Tibial nerve (tissue), 4 donors: ENCODE results near the gene PSMC5. TPM values are rescaled to one million over a fixed set of nuclear protein-coding genes. Genes with fewer than 3 reads are reported as not detected.

Experiments used
- DNase-seq, 2 donors: peaks; one replicate each; pipeline ENCODE4 v3.0.0-alpha.2; 2019; ENCODE audit warnings: low spot score in 2 of 2
- H3K27ac ChIP-seq, 4 donors: fragments of 200-600 bp; sonication (generic) in 3 of 4; one replicate each; pipeline ENCODE4 v1.5.1; 2017 to 2019; ENCODE audit warnings: mild to moderate bottlenecking in 1 of 4
- H3K27me3 ChIP-seq, 2 donors: fragments of 200-600 bp; sonication (generic) in 1 of 2; one replicate each; pipeline versions ENCODE4 v1.5.1 to v1.6.0; 2017 to 2019
- H3K36me3 ChIP-seq, 3 donors: fragments of 200-600 bp; sonication (generic); one replicate each; pipeline ENCODE4 v1.5.1; 2018 to 2019
- H3K4me1 ChIP-seq, 4 donors: fragments of 200-600 bp; sonication (generic) in 3 of 4; one replicate each; pipeline ENCODE4 v1.5.1; 2017 to 2019
- H3K4me3 ChIP-seq, 4 donors: fragments of 200-600 bp; sonication (generic) in 3 of 4; one replicate each; pipeline ENCODE4 v1.5.1; 2017 to 2019; ENCODE audit warnings: mild to moderate bottlenecking in 1 of 4, moderate library complexity in 1 of 4
- H3K9me3 ChIP-seq, 4 donors: fragments of 200-600 bp; sonication (generic) in 3 of 4; one replicate each; pipeline ENCODE4 v1.5.1; 2017 to 2019
- CTCF ChIP-seq, 5 experiments: fragments of 200-600 bp in 3 of 5; fragments of 450-650 bp in 2 of 5; sonication (generic) in 3 of 5; IDR thresholded peaks; one replicate each; pipeline ENCODE4 v1.5.1; 2016 to 2019; ENCODE audit warnings: antibody characterized with exemption in 5 of 5, mild to moderate bottlenecking in 3 of 5, moderate library complexity in 2 of 5
- EP300 ChIP-seq, 2 donors: sonication (generic); formaldehyde crosslinking; IDR thresholded peaks; one replicate each; pipeline ENCODE4 v1.6.1; 2017; ENCODE audit warnings: antibody characterized with exemption in 2 of 2, mild to moderate bottlenecking in 1 of 2
- POLR2A ChIP-seq, 2 donors: fragments of 450-650 bp; IDR thresholded peaks; one replicate each; pipeline ENCODE4 v1.6.1; 2017; ENCODE audit warnings: antibody characterized with exemption in 2 of 2, mild to moderate bottlenecking in 2 of 2, moderate library complexity in 2 of 2
- WGBS, 2 donors: methylation state at CpG; one replicate each; pipeline ENCODE4 v1.1.5; 2018; 5-methylcytosine and 5-hydroxymethylcytosine counted together
- total RNA-seq, 4 donors: library from RNA; depleted of rRNA; stranded (reverse); fragments of >200 nt; gene quantifications; one replicate each; pipeline ENCODE4 v1.1.0, GENCODE V29; 2016

The PSMC5 gene
- total RNA-seq, 4 donors from 2014 or later, result 62.1 to 116 (median 103) TPM

GRCh38 chr17:63823659-63824331, 3.4 kb upstream of the PSMC5 start:
- H3K27ac ChIP-seq, result no peak overlapping the region
- no peaks in the 10 kb centered on the region for H3K9me3 ChIP-seq
- WGBS, 2 donors, result 90 to 94% methylated on average over 13 of the region's 13 CpGs
- no peak overlapping the region for H3K4me3 ChIP-seq
- no peaks in the 10 kb centered on the region for H3K27me3 ChIP-seq
- DNase-seq, result no peak
- H3K4me1 ChIP-seq, result peaks cover 0 to 27% (median 16%) of the 10 kb centered on the region in 4 donors
- TF ChIP-seq POLR2A (IDR thresholded peaks at IDR 0.05), result no peak
- no peak for TF ChIP-seq CTCF (IDR thresholded peaks at IDR 0.05)
- TF ChIP-seq EP300 (IDR thresholded peaks at IDR 0.05), result no peak
- peaks cover 7 to 71% (median 47%) of the 10 kb centered on the region in 3 donors for H3K36me3 ChIP-seq

GRCh38 chr17:63824362-63824761, 2.9 kb upstream of the PSMC5 start:
- Histone ChIP-seq H3K9me3 (no peaks in the 10 kb centered on the region), H3K27ac (no peak overlapping the region), H3K4me3 (no peak overlapping the region), H3K4me1 (peaks cover 0 to 33% (median 19%) of the 10 kb centered on the region in 4 donors), H3K27me3 (no peaks in the 10 kb centered on the region), H3K36me3 (peaks cover 7 to 70% (median 44%) of the 10 kb centered on the region in 3 donors)
- TF ChIP-seq EP300 (IDR thresholded peaks at IDR 0.05), result no peak
- TF ChIP-seq POLR2A (IDR thresholded peaks at IDR 0.05), result no peak
- TF ChIP-seq CTCF (IDR thresholded peaks at IDR 0.05), result no peak
- DNase-seq, result no peak
- 94 to 96% methylated on average over 9 of the region's 9 CpGs for WGBS, 2 donors

GRCh38 chr17:63826468-63827001, 696 bp upstream of the PSMC5 start:
- peaks cover 0 to 46% (median 19%) of the 10 kb centered on the region in 4 donors for H3K4me1 ChIP-seq
- no peaks in the 10 kb centered on the region for H3K27me3 ChIP-seq
- DNase-seq, result no peak
- peak overlapping the region; percentile 50 to 93 (median 91) for H3K4me3 ChIP-seq
- H3K27ac ChIP-seq, result peak overlapping the region; percentile 89 to 95 (median 94)
- H3K36me3 ChIP-seq, result peaks cover 7 to 70% (median 57%) of the 10 kb centered on the region in 3 donors
- no peak for TF ChIP-seq POLR2A (IDR thresholded peaks at IDR 0.05)
- no peak for TF ChIP-seq EP300 (IDR thresholded peaks at IDR 0.05)
- TF ChIP-seq CTCF (IDR thresholded peaks at IDR 0.05), result no peak
- no peaks in the 10 kb centered on the region for H3K9me3 ChIP-seq
- WGBS, 2 donors, result 0% methylated on average over 27 to 30 of the region's 31 CpGs

- H3K9me3 ChIP-seq, result no peaks in the 10 kb centered on the region
- TF ChIP-seq CTCF (IDR thresholded peaks at IDR 0.05), result peak in 1 of 5 experiments; percentile 7
- TF ChIP-seq EP300 (IDR thresholded peaks at IDR 0.05), result no peak
- no peak for TF ChIP-seq POLR2A (IDR thresholded peaks at IDR 0.05)
- H3K4me1 ChIP-seq, result peaks cover 0 to 45% (median 19%) of the 10 kb centered on the region in 4 donors
- H3K36me3 ChIP-seq, result peaks cover 10 to 70% (median 50%) of the 10 kb centered on the region in 3 donors
- no peaks in the 10 kb centered on the region for H3K27me3 ChIP-seq
- 1 to 2% methylated on average over 12 to 19 of the region's 19 CpGs for WGBS, 2 donors
- DNase-seq, result no peak
- H3K4me3 ChIP-seq, result peak overlapping the region; percentile 50 to 93 (median 91)
- peak overlapping the region; percentile 89 to 95 (median 94) for H3K27ac ChIP-seq
Observed at GRCh38 chr17:63827801-63828221, 580 bp downstream of the PSMC5 start.

GRCh38 chr17:63828936-63829335, 1.7 kb downstream of the PSMC5 start:
- no peak for DNase-seq
- WGBS, 2 donors, result 94 to 98% methylated on average over 3 of the region's 3 CpGs
- no peak for TF ChIP-seq CTCF (IDR thresholded peaks at IDR 0.05)
- no peak for TF ChIP-seq POLR2A (IDR thresholded peaks at IDR 0.05)
- TF ChIP-seq EP300 (IDR thresholded peaks at IDR 0.05), result no peak
- no peaks in the 10 kb centered on the region for H3K9me3 ChIP-seq
- H3K27ac ChIP-seq, result peak overlapping the region in 2 of 4 donors; percentile 2 to 94
- H3K4me1 ChIP-seq, result peaks cover 0 to 43% (median 19%) of the 10 kb centered on the region in 4 donors
- no peaks in the 10 kb centered on the region for H3K27me3 ChIP-seq
- H3K4me3 ChIP-seq, result no peak overlapping the region
- H3K36me3 ChIP-seq, result peaks cover 10 to 70% (median 50%) of the 10 kb centered on the region in 3 donors
